GM23248 (cell line): ENCODE results near the gene PODN. TPM values are rescaled to one million over a fixed set of nuclear protein-coding genes. Genes with fewer than 3 reads are reported as not detected.

Source experiments
- DNase-seq: peaks from one replicate; pipeline ENCODE4 v3.0.0-alpha.2; 2015
- H2AFZ ChIP-seq: fragments of 200-600 bp; sonication (generic); 2 replicates; pipeline ENCODE4 v1.6.1; 2016; ENCODE audit warnings: antibody characterized with exemption
- H3F3A ChIP-seq: fragments of 200-600 bp; sonication (generic); 2 replicates; pipeline ENCODE4 v1.6.1; 2016; ENCODE audit warnings: mild to moderate bottlenecking, antibody characterized with exemption, mixed run types; ENCODE audit not compliant: insufficient read depth
- H3K27ac ChIP-seq: fragments of 200-600 bp; sonication (generic); 2 replicates; pipeline ENCODE4 v1.5.1; 2016; ENCODE audit warnings: mild to moderate bottlenecking
- H3K27me3 ChIP-seq: fragments of 200-600 bp; sonication (generic); replicated peaks from 2 replicates; pipeline ENCODE4 v1.6.1; 2016; ENCODE audit warnings: mild to moderate bottlenecking; ENCODE audit not compliant: insufficient read depth
- H3K36me3 ChIP-seq: fragments of 200-600 bp; sonication (generic); 2 replicates; pipeline ENCODE4 v1.6.1; 2016; ENCODE audit warnings: low read depth, mild to moderate bottlenecking
- H3K4me1 ChIP-seq: fragments of 200-600 bp; sonication (generic); 2 replicates; pipeline ENCODE4 v1.6.1; 2016; ENCODE audit warnings: mild to moderate bottlenecking; ENCODE audit not compliant: insufficient read depth
- H3K4me2 ChIP-seq: fragments of 200-600 bp; sonication (generic); one replicate; pipeline ENCODE4 v1.6.1; 2016; ENCODE audit warnings: mild to moderate bottlenecking; ENCODE audit not compliant: unreplicated experiment
- H3K4me3 ChIP-seq: fragments of 200-600 bp; sonication (generic); 2 replicates; pipeline ENCODE4 v1.5.1; 2016; ENCODE audit warnings: mild to moderate bottlenecking
- H3K79me2 ChIP-seq: fragments of 200-600 bp; sonication (generic); 2 replicates; pipeline ENCODE4 v1.6.1; 2016; ENCODE audit warnings: mild to moderate bottlenecking; ENCODE audit not compliant: insufficient read depth
- H3K9ac ChIP-seq: fragments of 200-600 bp; sonication (generic); 2 replicates; pipeline ENCODE4 v1.6.1; 2016; ENCODE audit warnings: mild to moderate bottlenecking
- H3K9me2 ChIP-seq: fragments of 200-600 bp; sonication (generic); 2 replicates; pipeline ENCODE4 v1.6.1; 2016; ENCODE audit warnings: mixed run types, mild to moderate bottlenecking, moderate library complexity; ENCODE audit not compliant: insufficient read depth
- H3K9me3 ChIP-seq: fragments of 200-600 bp; sonication (generic); one replicate; pipeline ENCODE4 v1.6.1; 2017; ENCODE audit warnings: low read depth
- H4K20me1 ChIP-seq: fragments of 200-600 bp; sonication (generic); 2 replicates; pipeline ENCODE4 v1.6.0; 2016; ENCODE audit not compliant: insufficient read depth
- EZH2 ChIP-seq: fragments of 200-600 bp; sonication (generic); IDR thresholded peaks from 2 replicates; pipeline ENCODE4 v1.6.1; 2018; ENCODE audit warnings: antibody characterized with exemption, mild to moderate bottlenecking; ENCODE audit not compliant: insufficient read depth, poor library complexity, severe bottlenecking
- EZH2phosphoT487 ChIP-seq: fragments of 200-600 bp; sonication (generic); IDR thresholded peaks from 2 replicates; pipeline ENCODE4 v1.6.1; 2018; ENCODE audit warnings: antibody characterized with exemption, moderate library complexity, mild to moderate bottlenecking, low read depth; ENCODE audit not compliant: insufficient read depth
- WGBS, 2 experiments: methylation state at CpG; one replicate each; pipeline ENCODE4 v1.1.6; 2015 to 2017; ENCODE audit warnings: low lambda C conversion rate in 2 of 2, low coverage in 1 of 2; ENCODE audit errors: missing lambda C conversion rate in 2 of 2; 5-methylcytosine and 5-hydroxymethylcytosine counted together
- in situ Hi-C: fragments of 300-500 bp; cut with MboI; formaldehyde crosslinking; loops from 2 replicates; pipeline ENCODE4 v1.15.0; 2020
- polyA plus RNA-seq: library from polyadenylated mRNA; unstranded; fragments of >200 nt; fragmentation: Nextera tagmentation; extraction: Ambion mirVana; gene quantifications from 2 replicates; pipeline ENCODE4 v1.2.1, GENCODE V29; 2016
- total RNA-seq: library from RNA; depleted of rRNA; stranded (reverse); fragments of >200 nt; shearing (Covaris generic); gene quantifications from 2 replicates; pipeline ENCODE4 v1.2.3, GENCODE V29; 2014

The PODN gene
- total and polyA plus RNA-seq, 2 experiments from 2014 or later = 54.8 to 71.6 TPM

GRCh38 chr1:53047737-53048736 lies 14.0 kb upstream of the PODN start:
- Histone ChIP-seq H3K9me2 (no peaks in the 10 kb centered on the region), H3K4me3 (no peak overlapping the region), H3K27me3 (no peaks in the 10 kb centered on the region), H3K9me3 (no peaks in the 10 kb centered on the region), H3K9ac (0 out of 2 replicates have a peak overlapping the region, but pooled peaks have one; percentile 26), H3K27ac (peak overlapping the region; percentile 61), H3F3A (peaks cover 49% of the 10 kb centered on the region), H3K4me1 (peaks cover 42% of the 10 kb centered on the region), H2AFZ (no peak overlapping the region), H4K20me1 (no peaks in the 10 kb centered on the region), H3K4me2 (peak overlapping the region; percentile 37), H3K79me2 (peaks cover 24% of the 10 kb centered on the region), H3K36me3 (peaks cover 36% of the 10 kb centered on the region)
- DNase-seq = peak; percentile 78
- TF ChIP-seq EZH2phosphoT487 = no peak
- no peak for TF ChIP-seq EZH2
- WGBS, 2 experiments = 41 to 50% methylated on average over 5 of the region's 5 CpGs
- in situ Hi-C loops = no loop called here

GRCh38 chr1:53048960-53049573 lies 12.9 kb upstream of the PODN start:
- Histone ChIP-seq H3K27ac (no peak overlapping the region), H4K20me1 (no peaks in the 10 kb centered on the region), H3F3A (peaks cover 39% of the 10 kb centered on the region), H2AFZ (no peak overlapping the region), H3K4me3 (no peak overlapping the region), H3K9ac (no peak overlapping the region), H3K4me1 (peaks cover 31% of the 10 kb centered on the region), H3K9me2 (no peaks in the 10 kb centered on the region), H3K79me2 (peaks cover 24% of the 10 kb centered on the region), H3K9me3 (no peaks in the 10 kb centered on the region), H3K27me3 (no peaks in the 10 kb centered on the region), H3K4me2 (no peak overlapping the region), H3K36me3 (peaks cover 36% of the 10 kb centered on the region)
- no peak for DNase-seq
- 74 to 75% methylated on average over 3 of the region's 3 CpGs for WGBS, 2 experiments
- in situ Hi-C loops = no loop called here
- TF ChIP-seq EZH2 = no peak
- TF ChIP-seq EZH2phosphoT487 = no peak

- DNase-seq = no peak
- Histone ChIP-seq H3K9ac (no peak overlapping the region), H3K4me2 (no peak overlapping the region)
These were observed 12.4 kb upstream of the PODN start for GRCh38 chr1:53049574-53049967.

GRCh38 chr1:53050310-53050709 lies 11.7 kb upstream of the PODN start:
- Histone ChIP-seq H3K27me3 (no peaks in the 10 kb centered on the region), H3K9me3 (no peaks in the 10 kb centered on the region), H3K9me2 (no peaks in the 10 kb centered on the region), H3K27ac (no peak overlapping the region), H3K4me1 (peaks cover 27% of the 10 kb centered on the region), H2AFZ (no peak overlapping the region), H4K20me1 (no peaks in the 10 kb centered on the region), H3K4me2 (no peak overlapping the region), H3K4me3 (no peak overlapping the region), H3K79me2 (peaks cover 18% of the 10 kb centered on the region), H3F3A (peaks cover 28% of the 10 kb centered on the region), H3K9ac (no peak overlapping the region), H3K36me3 (peaks cover 36% of the 10 kb centered on the region)
- DNase-seq = no peak
- in situ Hi-C loops = no loop called here
- TF ChIP-seq EZH2phosphoT487 (no peak), EZH2 (no peak)
- WGBS, 2 experiments = 82 to 83% methylated on average over 2 of the region's 2 CpGs

More at GRCh38 chr1:53049574-53049967, 12.4 kb upstream of the PODN start:
- Histone ChIP-seq H3K79me2 (peaks cover 24% of the 10 kb centered on the region), H3K36me3 (peaks cover 36% of the 10 kb centered on the region), H3K9me3 (no peaks in the 10 kb centered on the region), H3K4me1 (peaks cover 27% of the 10 kb centered on the region), H2AFZ (no peak overlapping the region), H3K9me2 (no peaks in the 10 kb centered on the region), H3F3A (peaks cover 34% of the 10 kb centered on the region), H4K20me1 (no peaks in the 10 kb centered on the region), H3K4me3 (no peak overlapping the region), H3K27me3 (no peaks in the 10 kb centered on the region), H3K27ac (no peak overlapping the region)
- TF ChIP-seq EZH2 (no peak), EZH2phosphoT487 (no peak)
- in situ Hi-C loops = no loop called here
- 86 to 93% methylated on average over 3 of the region's 3 CpGs for WGBS, 2 experiments
